ENCODE results near the gene CALHM4.

CALHM4 gene

GRCh38 chr6:116542426-116542825, 11.1 kb upstream of the CALHM4 start:
- no peak for DNase-seq (ENCODE audit: low read depth)

GRCh38 chr6:116543149-116543548, 10.4 kb upstream of the CALHM4 start:
- no peak for DNase-seq (ENCODE audit: low read depth)

- DNase-seq (ENCODE audit: low read depth) = no peak
These were observed 7.9 kb upstream of the CALHM4 start, which contains the start of gene TRAPPC3L for GRCh38 chr6:116545651-116546050. TSS of gene TRAPPC3L (minus strand) at chr6:116545684. CDS start at chr6:116545514, 170 bp downstream.

- DNase-seq (ENCODE audit: low read depth) = no peak
These were observed 6.2 kb upstream of the CALHM4 start for GRCh38 chr6:116547358-116547757.

GRCh38 chr6:116550796-116551195, 2.8 kb upstream of the CALHM4 start:
- DNase-seq (ENCODE audit: low read depth) = no peak

GRCh38 chr6:116556065-116556464, 2.5 kb downstream of the CALHM4 start:
- DNase-seq (ENCODE audit: low read depth) = peak; percentile 58

GRCh38 chr6:116556814-116557415, 3.4 kb downstream of the CALHM4 start:
- no peak for DNase-seq (ENCODE audit: low read depth)

- DNase-seq (ENCODE audit: low read depth) = peak; percentile 87
These were observed 4.3 kb downstream of the CALHM4 start for GRCh38 chr6:116557893-116558292.

- DNase-seq (ENCODE audit: low read depth) = no peak
These were observed 6.6 kb downstream of the CALHM4 start for GRCh38 chr6:116560130-116560529.

- DNase-seq (ENCODE audit: low read depth) = no peak
These were observed 7.9 kb downstream of the CALHM4 start for GRCh38 chr6:116561377-116562018.

- no peak for DNase-seq (ENCODE audit: low read depth)
These were observed 8.5 kb downstream of the CALHM4 start for GRCh38 chr6:116562019-116562403.

GRCh38 chr6:116562614-116563013, 9.1 kb downstream of the CALHM4 start:
- DNase-seq (ENCODE audit: low read depth) = no peak

GRCh38 chr6:116563830-116564229, 10.3 kb downstream of the CALHM4 start:
- DNase-seq (ENCODE audit: low read depth) = no peak

- no peak for DNase-seq (ENCODE audit: low read depth)
These were observed 10.8 kb downstream of the CALHM4 start for GRCh38 chr6:116564311-116564710.

- DNase-seq (ENCODE audit: low read depth) = no peak
These were observed 11.6 kb downstream of the CALHM4 start for GRCh38 chr6:116564921-116565872.

- no peak for DNase-seq (ENCODE audit: low read depth)
These were observed 14.6 kb downstream of the CALHM4 start for GRCh38 chr6:116568111-116568510.

- no peak for DNase-seq (ENCODE audit: low read depth)
These were observed 15.5 kb downstream of the CALHM4 start for GRCh38 chr6:116568821-116569755.

GRCh38 chr6:116570856-116571682, 17.5 kb downstream of the CALHM4 start, which contains the start of gene RWDD1:
TSS of gene RWDD1 (plus strand) at chr6:116571504. CDS start at chr6:116571583, 79 bp downstream.
- DNase-seq (ENCODE audit: low read depth) = peak; percentile 99

- no peak for DNase-seq (ENCODE audit: low read depth)
These were observed 18.1 kb downstream of the CALHM4 start for GRCh38 chr6:116571683-116572000.

GRCh38 chr6:116572162-116572561, 18.6 kb downstream of the CALHM4 start:
- DNase-seq (ENCODE audit: low read depth) = no peak

- DNase-seq (ENCODE audit: low read depth) = no peak
These were observed 21.7 kb downstream of the CALHM4 start for GRCh38 chr6:116575227-116575626.
